Loucy (cell line): ENCODE results near the gene ZNF44.

Experiments
- CTCF ChIP-seq: fragments of 200-600 bp; sonication (generic); conservative IDR thresholded peaks from 2 replicates; pipeline ENCODE4 v1.5.1; 2014; ENCODE audit warnings: mild to moderate bottlenecking, antibody characterized with exemption, low read length
- EZH2phosphoT487 ChIP-seq: fragments of 200-600 bp; IDR thresholded peaks from 2 replicates; pipeline ENCODE4 v1.6.1; 2018; ENCODE audit warnings: antibody characterized with exemption, mild to moderate bottlenecking, moderate library complexity, borderline replicate concordance

- no peak for TF ChIP-seq CTCF
- no peak for TF ChIP-seq EZH2phosphoT487
Observed at GRCh38 chr19:12284226-12284625, 10.5 kb downstream of the ZNF44 start.
